ENCODE data around the gene RAB5B.

RAB5B gene

GRCh38 chr12:55973599-55974307 is at the start of gene RAB5B:
RAB5B (plus strand) TSS chr12:55974078; CDS start chr12:55986961, 12,883 bp downstream.
- ChIA-PET CTCF (interaction anchor here (1.0 to 2.7 kb wide), 13 partner anchors 10 to 258 kb away, joined by 3 to 26 read pairs (median 4); partner anchors contain the start of genes BLOC1S1, ORMDL2, SARNP and SUOX), POLR2A (interaction anchor here (0.6 to 2.2 kb wide), 25 partner anchors 9 to 1694 kb away, joined by 3 to 10 read pairs (median 4); partner anchors contain the start of genes CBX5, CD63, DNAJC14 and ORMDL2)
- DNase-seq (ENCODE audit: low read depth, low spot score) = peak; percentile 100
- no peak for TF ChIP-seq CTCF (IDR thresholded peaks at IDR 0.05; ENCODE audit: insufficient read depth, low read length, missing control alignments)
- H3K4me3 ChIP-seq (ENCODE audit: low read depth, low read length) = peak within 1 kb of the TSS; percentile 97

- DNase-seq (ENCODE audit: low read depth, low spot score) = no peak
- no peak for TF ChIP-seq CTCF (IDR thresholded peaks at IDR 0.05; ENCODE audit: insufficient read depth, low read length, missing control alignments)
- ChIA-PET POLR2A (interaction anchor here (1.3 kb wide), 1 partner anchor 78 kb away, joined by 6 read pairs; no protein-coding TSS in a partner anchor), CTCF (interaction anchor here (0.8 to 5.6 kb wide), 19 partner anchors 9 to 187 kb away, joined by 3 to 92 read pairs (median 7); partner anchors contain the start of genes DNAJC14, MMP19, ORMDL2 and SARNP)
- H3K4me3 ChIP-seq (ENCODE audit: low read depth, low read length) = peak overlapping the region; percentile 84; the same call in 1 of the 2 replicates
Measured at GRCh38 chr12:55925371-55925770, 48.5 kb upstream of the RAB5B start.

- ChIA-PET CTCF (interaction anchor here (0.8 to 5.6 kb wide), 33 partner anchors 9 to 196 kb away, joined by 3 to 92 read pairs (median 4); partner anchors contain the start of genes DNAJC14, MMP19, ORMDL2 and SARNP), POLR2A (interaction anchor here (0.8 to 1.4 kb wide), 5 partner anchors 48 to 109 kb away, joined by 3 to 6 read pairs (median 3); partner anchors contain the start of genes DNAJC14, ORMDL2, RAB5B and SARNP)
- no peak for TF ChIP-seq CTCF (IDR thresholded peaks at IDR 0.05; ENCODE audit: insufficient read depth, low read length, missing control alignments)
- H3K4me3 ChIP-seq (ENCODE audit: low read depth, low read length) = peak overlapping the region; percentile 84
- no peak for DNase-seq (ENCODE audit: low read depth, low spot score)
Measured at GRCh38 chr12:55925870-55926737, 47.8 kb upstream of the RAB5B start.

- POLR2A ChIA-PET = interaction anchor here (0.5 to 1.4 kb wide), 7 partner anchors 42 to 121 kb away, joined by 3 to 6 read pairs (median 3); partner anchors contain the start of genes DNAJC14, ORMDL2, RAB5B and SARNP
- peak; percentile 60 for DNase-seq (ENCODE audit: low read depth, low spot score)
- peak; percentile 80 for TF ChIP-seq CTCF (IDR thresholded peaks at IDR 0.05; ENCODE audit: insufficient read depth, low read length, missing control alignments)
- CTCF ChIA-PET = interaction anchor here (0.8 to 5.6 kb wide), 31 partner anchors 10 to 197 kb away, joined by 3 to 92 read pairs (median 5); partner anchors contain the start of genes DNAJC14, MMP19, ORMDL2 and SARNP
- H3K4me3 ChIP-seq (ENCODE audit: low read depth, low read length) = peak overlapping the region; percentile 84
Measured at GRCh38 chr12:55926738-55927587, 46.9 kb upstream of the RAB5B start.

All from AG04449 (cell line).